K562 treated with DMSO at 1 percent for 4 hours (cell line): ENCODE measurements around the gene C12orf60. TPM values are rescaled to one million over a fixed set of nuclear protein-coding genes. Genes with fewer than 3 reads are reported as not detected.

Source experiments
- total RNA-seq: library from RNA; unstranded; fragments of 300-600 nt; gene quantifications from 2 replicates; pipeline ENCODE4 v1.2.3, GENCODE V29; 2022; ENCODE audit not compliant: insufficient read depth

The C12orf60 gene
- total RNA-seq: 1.1 and 1.5 TPM in 2 replicates

GRCh38 chr12:14803011-14803829 lies at the start of gene C12orf60, which contains the start of gene WBP11:
TSS of gene C12orf60 (plus strand) at chr12:14803670. CDS start at chr12:14822936, 19,266 bp downstream.
TSS of gene WBP11 (minus strand) at chr12:14803478. CDS start at chr12:14801383, 2,095 bp downstream.

GRCh38 chr12:14814014-14814413 lies 10.5 kb downstream of the C12orf60 start, which contains the start of gene SMCO3:
TSS of gene SMCO3 (minus strand) at chr12:14814182. CDS start at chr12:14806680, 7,502 bp downstream.

GRCh38 chr12:14843425-14843887 lies 40.0 kb downstream of the C12orf60 start, which contains the start of gene ART4:
TSS of gene ART4 (minus strand) at chr12:14843526. CDS start at chr12:14843113, 413 bp downstream.

Other genes starting within 250 kb of the C12orf60 start
- 10.2 and 14.2 TPM in 2 replicates for gene PLBD1, start 235.8 kb upstream of the C12orf60 start, total RNA-seq
- gene GUCY2C, start 107.1 kb upstream of the C12orf60 start, total RNA-seq: not detected in 2 replicates
- 20.9 and 27.1 TPM in 2 replicates for gene WBP11, start 192 bp upstream of the C12orf60 start, total RNA-seq
- not detected in 2 replicates for gene SMCO3, start 10.5 kb downstream of the C12orf60 start, total RNA-seq
- gene ART4, start 39.9 kb downstream of the C12orf60 start, total RNA-seq: not detected in 2 replicates
- not detected in 2 replicates for gene MGP, start 82.2 kb downstream of the C12orf60 start, total RNA-seq
- not detected in 2 replicates for gene ERP27, start 134.9 kb downstream of the C12orf60 start, total RNA-seq
- 72.0 and 82.3 TPM in 2 replicates for gene ARHGDIB, start 157.9 kb downstream of the C12orf60 start, total RNA-seq
- not detected in 2 replicates for gene PDE6H, start 169.4 kb downstream of the C12orf60 start, total RNA-seq